Measurements from ENCODE around the gene MAG.
A peak's percentile ranks its signal among the peaks of the same experiment; 100 is the strongest.

MAG gene

GRCh38 chr19:35265126-35265899 is 26.6 kb upstream of the MAG start:
- DNase-seq (ENCODE audit: low read depth in 3 of 3): no peak

GRCh38 chr19:35265900-35266519 is 26.0 kb upstream of the MAG start:
- DNase-seq (ENCODE audit: low read depth in 3 of 3): no peak

- no peak for DNase-seq (ENCODE audit: low read depth in 3 of 3)
Measured at GRCh38 chr19:35266520-35267352, 25.2 kb upstream of the MAG start.

GRCh38 chr19:35267353-35267817 is 24.6 kb upstream of the MAG start:
- peak in 1 of 3 experiments; percentile 42 for DNase-seq (ENCODE audit: low read depth in 3 of 3)

GRCh38 chr19:35267818-35268535 is 24.0 kb upstream of the MAG start:
- peak; percentile 45 to 69 (median 60) for DNase-seq (ENCODE audit: low read depth in 3 of 3)

GRCh38 chr19:35268536-35269437 is 23.2 kb upstream of the MAG start, which contains the start of gene USF2:
USF2 (plus strand) TSS chr19:35268962; CDS start chr19:35269102, 140 bp downstream.
- DNase-seq (ENCODE audit: low read depth in 3 of 3): peak in 1 of 3 experiments; percentile 70

- DNase-seq (ENCODE audit: low read depth in 3 of 3): peak; percentile 51 to 78 (median 54)
Measured at GRCh38 chr19:35269438-35270117, 22.4 kb upstream of the MAG start.

GRCh38 chr19:35270381-35270811 is 21.6 kb upstream of the MAG start:
- no peak for DNase-seq (ENCODE audit: low read depth in 3 of 3)

- DNase-seq (ENCODE audit: low read depth in 3 of 3): no peak
Measured at GRCh38 chr19:35271546-35271945, 20.4 kb upstream of the MAG start.

- no peak for DNase-seq (ENCODE audit: low read depth in 3 of 3)
Measured at GRCh38 chr19:35272122-35272719, 19.7 kb upstream of the MAG start.

GRCh38 chr19:35272954-35273649 is 18.9 kb upstream of the MAG start:
- no peak for DNase-seq (ENCODE audit: low read depth in 3 of 3)

GRCh38 chr19:35273686-35274259 is 18.2 kb upstream of the MAG start:
- no peak for DNase-seq (ENCODE audit: low read depth in 3 of 3)

GRCh38 chr19:35274323-35274722 is 17.6 kb upstream of the MAG start:
- DNase-seq (ENCODE audit: low read depth in 3 of 3): no peak

GRCh38 chr19:35276706-35277281 is 15.2 kb upstream of the MAG start:
- no peak for DNase-seq (ENCODE audit: low read depth in 3 of 3)

GRCh38 chr19:35278578-35279284 is 13.2 kb upstream of the MAG start:
- DNase-seq (ENCODE audit: low read depth in 3 of 3): no peak

- DNase-seq (ENCODE audit: low read depth in 3 of 3): no peak
Measured at GRCh38 chr19:35279374-35279773, 12.6 kb upstream of the MAG start.
